Activated CD8-positive, alpha-beta memory T cell treated with anti-CD3 and anti-CD28 coated beads for 48 hours (primary cell): ENCODE results near the gene ZNF286A.
"Not testable (repeated sequence)": the region's sequence is repeated elsewhere in the genome, so short reads cannot be mapped to it uniquely, and the experiment has no call there.

Source experiments
- DNase-seq, 3 experiments: peaks; one replicate each; pipeline ENCODE4 v3.0.0-alpha.2; 2020; ENCODE audit warnings: low read depth in 2 of 3, low spot score in 2 of 3

The ZNF286A gene

DNA sequence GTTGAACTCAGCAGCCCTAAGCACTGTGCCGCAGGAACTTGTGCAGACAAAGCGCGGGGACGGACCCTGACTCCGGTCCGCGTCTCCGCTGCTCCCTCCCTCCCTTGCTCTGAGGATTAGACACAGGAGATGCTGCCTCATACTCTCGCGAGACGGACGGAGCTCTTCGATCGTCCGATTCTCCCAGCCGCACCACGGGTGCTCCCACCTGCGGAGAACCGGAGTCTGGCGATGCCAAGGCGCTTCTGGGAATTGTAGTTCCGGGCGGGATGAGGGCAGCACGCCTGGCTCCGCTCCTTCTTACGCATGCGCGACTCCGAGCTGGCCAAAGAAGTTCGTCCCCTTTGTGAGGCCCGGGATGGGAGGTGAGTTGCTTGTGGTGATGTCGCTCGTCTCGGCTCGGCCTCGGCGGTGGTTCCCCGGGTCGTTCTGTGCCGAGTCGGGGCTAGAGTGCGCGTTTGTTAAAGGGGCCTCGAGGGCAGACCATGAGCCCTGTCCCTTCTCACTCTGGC lies at the start of gene ZNF286A:
Gene ZNF286A, plus strand, starts transcription at position 340 of the 512 bp plus-strand sequence. CDS start 578 bp downstream, outside the sequence.
- peak; percentile 67 to 95 (median 91) for DNase-seq

DNA sequence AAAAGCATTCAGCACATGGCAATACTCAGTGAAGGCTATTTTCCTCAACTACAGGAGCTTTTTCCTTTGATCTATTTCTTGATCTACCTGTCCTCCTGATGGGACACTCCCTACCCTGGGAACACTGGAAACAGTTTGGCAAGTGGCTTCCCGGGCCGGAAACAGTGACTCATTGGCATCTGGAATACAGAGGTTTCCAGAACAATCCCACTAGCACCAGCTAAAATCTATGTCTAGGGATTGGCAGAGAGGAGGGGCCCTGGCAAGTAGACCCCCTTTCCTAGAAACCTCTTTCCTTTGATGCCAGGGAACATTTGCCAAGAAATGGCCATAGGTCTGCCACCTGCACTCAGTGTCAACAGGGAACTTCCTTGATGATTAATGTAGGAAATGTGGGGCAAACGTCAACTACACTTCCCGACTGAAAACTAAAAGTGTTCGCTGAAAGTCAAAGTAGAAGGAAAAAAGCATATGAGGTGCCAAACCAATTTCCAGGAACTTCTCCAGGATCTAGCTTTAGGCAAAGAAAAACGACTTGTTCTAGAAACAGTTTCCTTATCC lies 49.6 kb upstream of the ZNF286A start:
- no peak for DNase-seq

DNA sequence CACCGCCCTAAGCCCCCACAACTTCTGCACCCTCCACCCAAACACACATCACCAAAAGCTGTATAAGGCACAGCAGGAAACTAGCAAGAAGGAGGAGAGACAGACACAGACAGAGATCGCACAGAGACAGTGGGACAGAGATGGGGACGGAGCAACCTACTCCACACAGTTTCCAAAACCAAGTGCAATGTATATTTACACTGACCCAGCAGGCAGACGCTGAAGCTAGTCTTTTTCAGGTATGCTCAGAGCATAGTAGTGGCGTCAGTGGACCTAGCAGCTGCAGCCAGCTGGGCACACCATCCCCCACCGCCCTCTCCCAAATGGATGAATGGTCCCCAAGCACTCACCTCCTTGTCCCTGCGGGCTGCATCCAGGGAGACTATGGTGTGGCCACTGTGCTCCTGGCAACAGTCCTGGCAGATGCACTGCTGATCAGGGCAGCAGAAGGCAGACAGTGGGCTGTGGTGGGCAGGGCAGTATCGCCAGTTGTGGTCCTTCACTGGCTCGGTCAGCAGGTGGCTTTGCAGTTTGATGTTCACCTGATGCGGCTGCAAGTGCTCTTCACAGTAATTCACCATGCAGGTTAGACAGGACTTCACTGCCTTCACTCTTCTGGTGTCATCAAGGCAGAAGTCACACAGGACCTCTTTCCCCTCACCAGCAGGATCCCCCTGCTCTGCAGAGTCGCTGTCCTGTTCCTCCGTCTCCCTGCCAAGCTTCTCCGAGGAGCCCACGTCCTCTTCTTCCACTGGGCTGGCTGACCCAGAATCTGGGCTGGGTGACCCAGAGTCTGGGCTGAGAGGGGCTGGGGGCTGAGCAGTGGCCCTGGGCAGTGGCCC lies 48.6 kb upstream of the ZNF286A start:
- no peak for DNase-seq

DNA sequence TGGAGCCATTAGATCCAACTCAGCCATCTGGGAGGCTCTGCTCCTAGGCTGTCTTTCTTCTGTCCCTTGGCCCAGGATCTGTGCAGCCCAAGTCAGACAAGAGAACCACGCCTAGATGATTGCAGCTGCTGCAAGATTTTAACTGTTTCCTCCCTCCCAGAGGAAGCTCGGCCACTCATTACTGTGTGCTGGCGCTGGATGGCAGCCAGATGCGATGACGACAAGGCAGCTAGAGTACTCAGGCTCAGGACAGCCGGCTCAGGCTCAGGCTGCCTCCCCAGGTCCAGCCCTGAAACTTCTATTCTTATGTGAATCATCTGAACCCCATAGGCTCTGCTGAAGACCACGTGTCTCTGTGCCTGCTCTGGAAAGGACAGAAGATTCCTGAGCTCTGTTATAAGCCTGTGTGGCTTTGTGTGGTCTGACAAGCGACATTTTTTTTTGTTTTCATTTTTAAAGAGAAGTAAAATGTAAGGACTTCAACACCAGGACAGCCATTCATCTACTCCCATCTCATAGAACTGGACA lies 47.9 kb upstream of the ZNF286A start:
- no peak for DNase-seq

DNA sequence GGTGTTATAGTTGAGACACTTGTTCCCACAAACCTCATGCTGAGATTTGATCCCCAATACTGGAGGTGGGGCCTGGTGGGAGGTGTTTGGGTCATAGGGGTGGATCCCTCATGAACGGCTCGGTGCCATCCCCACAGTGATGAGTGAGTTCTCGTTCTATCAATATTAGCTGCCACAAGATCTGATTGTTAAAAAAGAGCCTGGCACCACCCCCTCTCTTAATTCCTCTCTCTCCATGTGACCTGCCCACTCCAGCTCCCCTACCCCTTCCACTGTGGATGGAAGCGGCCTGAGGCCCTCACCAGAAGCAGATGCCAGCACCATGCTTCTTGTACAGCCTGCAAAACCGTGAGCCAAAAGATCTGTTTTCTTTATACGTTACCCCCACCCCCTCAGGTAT lies 46.6 kb upstream of the ZNF286A start:
- no peak for DNase-seq

DNA sequence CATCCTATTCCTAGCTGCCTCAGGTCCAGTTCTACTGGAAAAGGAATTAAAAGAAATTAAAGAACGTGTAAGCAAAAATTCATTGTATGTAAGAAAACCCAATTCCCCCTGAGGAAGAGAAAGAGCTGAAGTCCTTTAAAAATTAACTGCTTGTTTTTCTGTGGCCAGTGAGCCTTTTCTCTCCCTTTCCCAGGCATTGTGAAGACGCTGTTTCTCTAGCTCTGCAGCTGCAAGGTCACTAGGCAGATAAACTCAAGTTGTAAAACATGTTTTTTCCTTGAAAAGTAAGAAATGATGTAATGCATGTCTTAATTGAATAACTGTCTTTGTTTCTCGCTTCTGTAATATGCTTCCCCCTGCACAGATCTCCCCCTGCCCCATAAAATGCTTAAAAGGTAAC lies 45.2 kb upstream of the ZNF286A start:
- not testable (repeated sequence) for DNase-seq

DNA sequence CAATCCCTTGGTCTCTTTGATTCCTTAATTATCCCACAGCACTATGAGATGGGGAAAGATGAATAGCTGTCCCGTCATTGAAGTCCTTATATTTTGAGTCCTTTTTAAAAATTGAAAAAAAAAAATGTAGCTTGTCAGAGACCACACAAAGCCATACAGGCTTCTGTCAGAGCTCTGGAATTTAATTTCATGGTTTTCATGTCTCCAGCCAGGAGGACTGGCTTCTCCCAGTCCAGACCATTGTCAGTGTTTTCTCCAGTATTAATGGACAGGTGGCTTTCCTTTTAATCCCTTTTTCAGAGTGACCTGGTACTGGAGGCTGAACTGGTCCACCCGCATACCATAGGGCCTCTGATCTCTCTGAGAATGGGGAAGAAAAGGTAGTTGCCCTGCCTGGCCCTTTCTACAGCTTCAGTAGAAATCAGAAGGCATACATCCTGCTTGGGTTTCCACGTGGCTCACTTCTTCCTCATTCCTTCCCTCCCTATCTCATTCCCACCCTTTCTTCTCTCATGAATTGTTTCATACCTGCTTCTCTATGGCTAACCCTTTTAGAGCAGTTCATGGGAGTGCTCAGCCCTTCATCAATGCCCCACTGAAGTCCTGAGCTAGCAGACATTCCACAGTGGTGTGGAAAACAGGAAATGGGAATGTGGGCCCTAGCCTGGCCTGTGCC lies 44.5 kb upstream of the ZNF286A start:
- no peak for DNase-seq

DNA sequence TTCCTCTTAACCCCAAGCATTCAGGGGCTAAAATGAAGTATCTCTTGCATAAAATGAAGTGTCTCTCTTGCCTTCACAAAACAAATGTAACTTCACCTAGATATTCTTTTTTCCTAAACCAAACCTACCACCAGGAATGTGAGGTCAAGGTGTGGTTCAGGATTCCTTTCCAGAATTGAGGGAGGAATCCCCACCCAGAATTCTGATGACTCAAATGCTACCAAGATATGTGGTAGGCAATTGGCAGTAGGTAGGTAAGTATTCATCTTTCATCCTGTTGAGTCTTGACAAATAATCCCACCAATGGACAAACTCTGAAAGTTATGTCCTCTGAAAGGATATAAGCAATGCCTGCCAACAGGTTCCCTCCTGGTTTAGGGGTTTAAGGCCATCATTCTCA lies 41.7 kb upstream of the ZNF286A start:
- DNase-seq: no peak

DNA sequence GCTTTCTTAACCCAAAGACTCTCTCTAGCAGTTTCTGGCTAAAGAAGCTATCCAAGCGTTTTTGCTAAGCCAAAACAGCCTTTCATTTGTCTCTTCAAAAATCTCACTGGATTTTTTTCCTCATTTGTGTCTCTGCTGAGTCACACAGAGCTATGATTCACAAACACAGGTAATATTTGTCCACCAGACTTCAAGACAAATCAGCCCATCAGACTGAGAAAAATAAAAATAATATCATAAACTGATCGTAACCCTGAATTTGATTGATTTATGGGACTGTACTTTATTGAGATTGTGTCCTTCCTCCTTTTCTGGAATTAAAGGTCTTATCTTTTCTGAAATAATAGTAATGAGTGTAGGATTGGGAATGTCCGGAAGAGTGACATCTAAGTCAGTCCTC lies 41.3 kb upstream of the ZNF286A start:
- DNase-seq: no peak

DNA sequence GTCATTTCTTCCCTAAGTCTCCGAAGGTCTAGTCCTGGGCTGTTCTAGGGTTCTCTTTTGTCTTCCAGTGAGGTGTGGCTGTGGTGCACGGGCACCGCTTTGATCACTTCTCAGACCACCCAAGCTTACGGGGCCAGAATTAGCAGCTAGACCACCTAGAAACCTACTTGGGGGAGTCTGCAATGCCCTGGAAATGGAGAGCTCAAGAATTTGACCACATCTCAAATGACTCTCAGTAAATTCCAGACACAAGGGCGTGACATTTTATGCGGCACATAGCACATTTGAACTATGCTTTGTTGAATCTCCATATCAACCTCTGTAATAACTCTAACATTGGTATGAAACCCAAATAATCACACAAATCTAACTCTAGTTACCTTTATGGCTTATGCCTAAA lies 40.3 kb upstream of the ZNF286A start:
- DNase-seq: no peak

DNA sequence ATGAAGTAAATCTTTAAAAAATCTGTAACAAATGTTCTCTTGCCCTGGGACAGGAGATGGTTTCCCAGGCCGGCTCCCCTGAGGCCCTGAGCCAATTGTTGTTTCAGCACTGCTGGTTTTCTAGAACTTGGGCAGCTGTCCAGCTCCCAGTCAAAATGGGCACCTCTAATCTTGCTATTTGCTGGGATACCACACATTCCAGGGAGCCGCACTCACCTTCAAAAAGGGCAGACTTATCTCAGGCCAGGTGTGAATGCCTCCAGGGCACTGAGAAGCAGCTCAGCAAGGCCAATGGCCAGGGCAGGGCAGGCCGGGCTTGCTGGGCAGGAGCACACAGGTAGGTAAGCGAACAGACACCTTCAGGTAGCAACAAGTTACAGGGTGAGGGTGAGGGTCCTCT lies 39.9 kb upstream of the ZNF286A start:
- no peak for DNase-seq

DNA sequence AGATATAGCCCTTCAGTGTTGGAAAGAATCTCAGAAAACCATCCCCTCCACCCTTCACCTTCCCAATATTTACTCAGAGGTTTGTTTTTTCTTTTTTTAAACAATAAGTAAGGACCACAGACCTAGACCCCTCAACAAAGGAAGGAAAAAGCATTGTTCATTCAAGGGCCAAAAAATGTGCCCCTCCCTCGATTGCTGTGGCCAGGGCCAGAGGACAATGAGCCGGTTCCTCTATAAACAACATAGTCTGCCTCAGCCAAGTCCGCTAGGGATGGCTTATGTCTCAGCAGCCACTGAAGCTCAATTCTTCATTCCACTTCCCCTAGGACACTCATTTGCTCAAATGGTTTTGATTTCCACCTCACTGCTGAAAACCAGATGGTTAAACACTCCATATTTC lies 39.5 kb upstream of the ZNF286A start:
- no peak for DNase-seq

DNA sequence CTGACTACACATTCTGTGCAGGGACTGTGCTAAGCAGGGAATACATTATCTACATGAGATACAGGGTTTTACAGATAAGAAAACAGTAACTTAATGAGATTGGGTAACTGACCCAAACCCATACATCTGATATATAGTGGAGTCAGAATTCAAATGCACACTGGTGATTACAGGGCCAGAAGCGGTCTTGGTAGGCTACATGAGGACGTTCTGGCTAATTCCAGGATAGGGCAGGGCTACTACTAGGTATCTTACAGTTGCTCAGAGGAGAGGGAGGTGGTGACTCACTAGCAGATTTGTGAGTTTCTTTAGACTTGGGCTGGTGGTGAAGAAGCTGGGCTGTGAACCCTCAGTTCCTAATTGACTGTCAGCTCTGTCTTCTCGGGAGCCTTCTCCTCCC lies 36.9 kb upstream of the ZNF286A start:
- no peak for DNase-seq

DNA sequence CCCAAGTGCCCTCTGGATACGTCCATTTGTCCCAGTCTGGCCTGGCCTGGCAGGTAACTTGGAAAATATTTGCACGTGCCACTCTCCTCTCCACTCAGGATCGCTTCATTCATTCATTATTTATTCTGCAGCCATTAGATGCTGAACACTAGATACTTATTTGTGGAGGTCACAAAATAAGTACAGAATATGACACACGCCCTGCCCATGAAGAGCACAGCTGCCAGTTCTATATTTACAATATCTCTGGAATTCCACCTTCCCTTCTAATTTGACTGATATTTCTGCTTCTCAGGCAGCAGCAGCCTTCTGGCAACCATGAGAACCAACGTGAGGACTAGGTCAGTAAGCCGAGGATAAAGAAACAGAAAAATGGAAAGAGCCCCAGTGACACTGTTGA lies 36.4 kb upstream of the ZNF286A start:
- no peak for DNase-seq

DNA sequence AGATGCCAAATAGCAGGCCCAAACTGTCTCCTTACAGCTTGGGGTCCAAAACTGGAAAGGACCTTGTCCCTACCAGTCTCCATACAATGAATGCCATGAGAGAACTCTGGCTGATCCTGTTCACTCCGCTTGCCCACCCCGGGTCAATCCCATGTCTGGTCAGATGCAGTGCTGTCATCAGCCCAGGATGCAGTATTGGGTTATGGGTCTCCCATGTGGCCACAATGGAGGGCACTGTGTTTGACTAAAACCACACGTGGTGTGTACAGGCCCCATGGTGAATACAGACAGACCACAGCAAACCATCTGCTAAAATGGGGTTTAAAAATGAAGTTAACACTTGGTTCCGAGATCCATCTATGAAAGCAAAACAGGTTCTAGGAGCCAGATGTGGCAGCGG lies 35.9 kb upstream of the ZNF286A start:
- DNase-seq: no peak

DNA sequence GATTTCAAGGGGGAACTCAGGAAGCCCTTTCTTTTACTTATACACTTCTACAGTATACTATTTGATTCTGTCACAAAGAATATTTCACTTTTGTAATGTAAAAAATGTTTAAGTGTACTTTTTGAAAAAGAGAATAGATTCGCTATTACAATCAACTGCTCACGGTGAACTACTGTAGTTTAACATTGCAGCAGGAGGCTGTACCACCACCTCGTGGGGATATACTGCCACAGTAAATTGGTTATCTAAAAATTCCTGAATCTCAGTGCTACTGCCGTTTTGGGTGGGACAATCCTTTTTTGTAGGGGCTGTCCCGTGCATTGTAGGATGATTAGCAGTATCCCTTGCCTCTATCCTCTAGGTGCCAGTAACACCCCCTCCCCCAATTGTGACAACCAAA lies 30.0 kb upstream of the ZNF286A start:
- not testable (repeated sequence) for DNase-seq

DNA sequence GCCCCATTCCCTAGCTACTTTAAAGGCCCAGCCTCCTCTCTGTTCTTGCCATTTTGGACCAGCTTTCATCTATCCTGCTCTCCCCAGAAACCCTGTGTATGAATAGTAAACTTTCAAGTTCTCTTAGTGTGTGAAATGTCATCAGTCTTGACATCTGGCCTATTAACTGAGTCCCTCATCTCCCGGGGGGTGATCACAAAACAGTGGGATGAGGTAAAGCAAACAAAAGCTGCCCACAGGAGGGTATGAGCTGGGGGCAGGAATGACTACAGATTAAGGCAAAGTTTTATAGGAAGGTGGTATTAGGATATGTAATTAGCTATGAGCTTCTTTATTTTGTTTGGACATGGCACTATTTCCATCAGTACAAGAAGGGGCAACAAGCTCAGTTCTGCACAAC lies 24.9 kb upstream of the ZNF286A start:
- DNase-seq: not testable (repeated sequence)

DNA sequence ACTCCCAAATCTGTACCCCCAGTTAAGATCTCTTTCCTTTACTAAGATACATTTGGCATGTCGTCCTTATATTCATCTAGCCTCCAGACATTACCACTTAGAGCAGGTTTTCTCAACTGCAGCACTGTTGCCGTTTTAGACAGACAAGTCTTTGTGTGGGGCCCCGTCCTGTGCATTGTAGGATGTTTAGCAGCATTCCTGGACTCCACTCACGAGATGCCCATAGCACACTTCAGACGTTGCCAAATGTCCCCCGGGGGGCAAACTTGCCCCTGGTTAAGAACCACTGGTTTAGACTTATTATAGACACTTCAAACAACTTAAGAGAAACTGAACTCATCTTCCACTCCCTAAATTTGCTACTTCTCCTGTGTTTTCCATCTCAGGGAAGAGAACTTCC lies 23.6 kb upstream of the ZNF286A start:
- not testable (repeated sequence) for DNase-seq

DNA sequence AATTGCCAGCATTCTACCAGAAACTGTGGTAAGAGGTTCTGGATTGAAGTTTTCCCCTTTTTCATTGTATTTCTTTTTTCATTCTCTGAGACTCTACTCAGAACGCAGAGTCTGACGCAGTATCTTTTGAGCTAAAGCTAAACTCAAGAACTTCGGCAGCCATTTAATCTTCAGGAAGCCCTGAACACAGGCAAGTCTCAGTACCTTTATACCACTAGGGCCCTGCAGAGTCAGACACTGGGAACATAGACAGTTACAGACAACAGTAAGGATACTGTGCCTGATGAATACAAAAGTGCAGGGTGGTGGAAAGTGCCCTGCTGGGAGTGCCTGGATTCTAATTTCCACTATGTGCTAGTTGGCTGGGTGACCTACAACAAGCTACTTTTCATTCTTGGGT lies 16.4 kb upstream of the ZNF286A start:
- DNase-seq: not testable (repeated sequence)

DNA sequence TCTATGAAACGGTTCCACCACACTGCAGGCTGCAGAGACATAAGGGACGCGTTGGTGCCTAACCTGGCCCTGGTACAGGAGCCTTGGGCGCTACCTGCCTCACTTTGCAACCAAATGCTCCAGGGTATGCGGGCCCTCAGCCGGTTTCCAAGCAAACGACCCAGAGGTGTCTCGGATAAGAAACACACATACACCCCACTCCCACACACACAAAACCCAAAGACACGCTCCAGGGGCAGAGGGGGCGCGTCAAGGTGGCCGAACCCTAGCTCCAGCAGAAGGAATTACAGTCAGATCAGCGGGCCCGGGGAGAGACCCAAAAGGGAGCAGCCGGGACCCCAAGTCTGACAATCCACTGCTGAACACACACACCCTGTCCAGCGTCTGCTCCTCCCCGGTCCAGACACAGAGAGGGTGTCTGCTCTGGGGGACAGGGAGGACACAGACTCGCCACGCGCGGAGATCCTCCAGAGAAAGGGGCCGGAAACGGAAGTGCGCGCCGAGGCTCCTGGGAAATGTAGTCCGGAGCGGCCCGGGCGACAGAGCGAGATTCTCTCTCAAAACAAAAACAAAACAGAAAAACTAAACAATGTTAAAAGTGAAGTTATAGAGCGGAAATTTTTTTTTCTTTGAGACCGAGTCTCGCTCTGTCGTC lies 15.6 kb upstream of the ZNF286A start, which contains the start of gene TRIM16:
Gene TRIM16, minus strand, starts transcription at position 488 of the 655 bp plus-strand sequence. CDS start 32,702 bp downstream, outside the sequence.
- peak; percentile 49 to 68 (median 63) for DNase-seq

DNA sequence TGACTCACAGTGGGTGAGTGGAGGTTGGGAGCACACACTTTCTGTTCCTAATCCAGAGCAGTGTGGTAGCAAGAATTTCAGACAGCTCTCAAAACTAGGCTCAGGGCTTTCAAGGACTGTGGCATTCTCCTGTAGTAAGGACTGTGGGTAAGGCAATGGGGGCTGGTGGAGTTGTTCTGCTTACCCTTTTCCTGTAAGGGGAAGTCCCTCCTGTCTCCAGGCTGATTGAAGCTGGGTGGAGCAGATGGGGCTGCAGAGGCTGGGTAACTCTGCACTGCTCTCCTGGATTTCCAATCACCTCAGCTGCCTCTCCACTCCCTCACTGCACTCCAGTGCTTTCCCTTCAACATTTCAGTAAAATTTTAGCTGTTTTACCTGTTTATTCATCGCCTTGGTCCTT lies 12.1 kb upstream of the ZNF286A start:
- not testable (repeated sequence) for DNase-seq
